Fibroblast of gingiva (primary cell): Measurements from ENCODE around the gene GRPEL1.
"Not testable (repeated sequence)": the region's sequence is repeated elsewhere in the genome, so short reads cannot be mapped to it uniquely, and the experiment has no call there.

Source experiments
- DNase-seq: peaks from one replicate; pipeline ENCODE4 v3.0.0-alpha.2; 2011; ENCODE audit warnings: low read depth

GRPEL1 gene

GRCh38 chr4:7067452-7068278 lies at the start of gene GRPEL1:
TSS of gene GRPEL1 (minus strand) at chr4:7068064. CDS start at chr4:7068032, 32 bp downstream.
- DNase-seq = peak; percentile 99

GRCh38 chr4:7116705-7117104 lies 48.8 kb upstream of the GRPEL1 start:
- no peak for DNase-seq

GRCh38 chr4:7115557-7116340 lies 47.9 kb upstream of the GRPEL1 start:
- no peak for DNase-seq

GRCh38 chr4:7112656-7113055 lies 44.8 kb upstream of the GRPEL1 start:
- no peak for DNase-seq

- no peak for DNase-seq
Measured at GRCh38 chr4:7111441-7111840, 43.6 kb upstream of the GRPEL1 start.

GRCh38 chr4:7110546-7110945 lies 42.7 kb upstream of the GRPEL1 start:
- no peak for DNase-seq

- DNase-seq = no peak
Measured at GRCh38 chr4:7109169-7109568, 41.3 kb upstream of the GRPEL1 start.

- no peak for DNase-seq
Measured at GRCh38 chr4:7108660-7109059, 40.8 kb upstream of the GRPEL1 start.

GRCh38 chr4:7108046-7108625 lies 40.3 kb upstream of the GRPEL1 start:
- no peak for DNase-seq

- DNase-seq = no peak
Measured at GRCh38 chr4:7107166-7107905, 39.5 kb upstream of the GRPEL1 start.

GRCh38 chr4:7105276-7105675 lies 37.4 kb upstream of the GRPEL1 start:
- DNase-seq = no peak

GRCh38 chr4:7104366-7105031 lies 36.6 kb upstream of the GRPEL1 start:
- DNase-seq = no peak

GRCh38 chr4:7103607-7104365 lies 35.9 kb upstream of the GRPEL1 start:
- DNase-seq = no peak

GRCh38 chr4:7103031-7103606 lies 35.3 kb upstream of the GRPEL1 start:
- peak; percentile 71 for DNase-seq

GRCh38 chr4:7102516-7102909 lies 34.6 kb upstream of the GRPEL1 start:
- DNase-seq = not testable (repeated sequence)

GRCh38 chr4:7101692-7102515 lies 34.0 kb upstream of the GRPEL1 start:
- DNase-seq = peak; percentile 56

- no peak for DNase-seq
Measured at GRCh38 chr4:7096236-7096635, 28.4 kb upstream of the GRPEL1 start.

GRCh38 chr4:7095611-7096155 lies 27.8 kb upstream of the GRPEL1 start:
- no peak for DNase-seq

GRCh38 chr4:7094916-7095315 lies 27.1 kb upstream of the GRPEL1 start:
- no peak for DNase-seq
